ENCODE results near the gene WASF1.
A peak's percentile ranks its signal among the peaks of the same experiment; 100 is the strongest.

WASF1 gene

DNA sequence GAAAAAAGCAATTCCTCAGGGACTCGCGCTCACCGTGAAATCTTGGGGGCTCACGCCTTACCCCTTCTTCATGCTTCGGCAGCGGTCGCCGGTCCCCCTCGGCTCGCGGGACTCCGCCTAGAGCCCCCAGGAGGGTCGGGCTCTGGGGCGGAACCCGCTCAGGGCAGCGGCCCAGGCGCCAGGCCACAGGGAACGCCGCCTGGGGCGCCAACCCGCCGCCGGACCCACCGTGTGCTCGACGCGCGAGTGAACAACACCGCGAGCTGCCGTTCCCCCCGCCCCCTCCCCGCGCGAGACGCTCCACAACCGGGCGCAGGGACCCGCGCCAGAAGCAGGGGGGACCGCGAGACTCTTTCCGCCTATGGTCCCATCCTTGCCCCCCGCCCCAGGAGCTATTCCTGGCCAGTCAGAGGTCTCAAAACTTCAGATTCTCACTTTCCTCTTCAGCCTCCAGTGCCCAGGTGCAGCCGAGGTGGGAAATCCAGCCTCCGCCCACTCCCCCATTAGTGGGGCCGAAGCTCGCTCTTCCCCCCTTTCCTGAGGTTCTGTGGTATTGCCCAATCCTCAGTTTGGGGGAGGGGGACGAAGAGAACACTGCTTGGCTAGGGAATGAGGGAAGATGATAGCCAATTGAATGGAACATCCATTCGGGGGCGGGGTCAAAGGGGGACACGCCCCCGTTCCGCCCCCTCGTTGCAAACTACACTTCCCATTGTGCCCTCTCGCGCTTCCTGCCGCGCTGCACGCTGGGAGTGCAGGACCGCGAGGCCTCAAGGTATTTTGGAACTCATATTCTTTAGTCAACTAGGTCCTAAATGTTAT, at the start of gene WASF1:
WASF1 (minus strand) TSS at position 265 of the 822 bp plus-strand sequence. CDS start 52,069 bp downstream, outside the sequence.
- H3K27ac ChIP-seq (ENCODE audit: low read depth, low read length) = peak within 1 kb of the TSS; percentile 94

DNA sequence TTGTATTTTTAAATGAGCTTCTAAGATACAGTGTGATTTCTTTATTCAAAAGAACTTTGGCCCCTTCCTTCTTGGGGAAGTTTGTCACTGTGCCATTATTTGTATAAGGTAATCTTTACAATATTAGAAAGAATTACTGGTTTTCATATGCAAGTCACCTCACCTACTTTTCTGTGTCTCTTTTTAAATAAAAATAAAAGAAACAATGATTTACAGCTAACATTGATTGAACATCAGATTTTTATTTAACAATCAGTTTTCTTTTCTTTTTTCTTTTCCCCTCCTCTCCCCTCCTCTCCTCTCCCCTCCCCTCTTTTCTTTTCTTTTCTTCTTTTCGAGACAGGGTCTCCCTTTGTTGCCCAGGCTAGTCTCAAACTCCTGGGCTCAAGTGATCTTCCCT, 46.8 kb upstream of the WASF1 start:
- peaks cover 57% of the 10 kb centered on the region for H3K36me3 ChIP-seq (ENCODE audit: control insufficient read depth, insufficient read depth, low read length)
- no peaks in the 10 kb centered on the region for H3K4me1 ChIP-seq (ENCODE audit: control insufficient read depth, insufficient read depth, low read length)
- no peaks in the 10 kb centered on the region for H3K9me3 ChIP-seq (ENCODE audit: control insufficient read depth, insufficient read depth, low read length)
- H3K9ac ChIP-seq (ENCODE audit: low read depth, low read length) = no peak overlapping the region
- no peaks in the 10 kb centered on the region for H3K27me3 ChIP-seq (ENCODE audit: control insufficient read depth, insufficient read depth, low read length)
- H3K4me3 ChIP-seq (ENCODE audit: low read depth, low read length) = no peak overlapping the region
- H3K27ac ChIP-seq (ENCODE audit: low read depth, low read length) = no peak overlapping the region

More for the DNA sequence above, at the start of gene WASF1:
- Histone ChIP-seq H3K36me3 (ENCODE audit: control insufficient read depth, insufficient read depth, low read length) (no peaks in the 10 kb centered on the region), H3K27me3 (ENCODE audit: control insufficient read depth, insufficient read depth, low read length) (no peaks in the 10 kb centered on the region), H3K9ac (ENCODE audit: low read depth, low read length) (peak within 1 kb of the TSS; percentile 93), H3K4me1 (ENCODE audit: control insufficient read depth, insufficient read depth, low read length) (peaks cover 10% of the 10 kb centered on the region), H3K9me3 (ENCODE audit: control insufficient read depth, insufficient read depth, low read length) (no peaks in the 10 kb centered on the region), H3K4me3 (ENCODE audit: low read depth, low read length) (peak within 1 kb of the TSS; percentile 94)

DNA sequence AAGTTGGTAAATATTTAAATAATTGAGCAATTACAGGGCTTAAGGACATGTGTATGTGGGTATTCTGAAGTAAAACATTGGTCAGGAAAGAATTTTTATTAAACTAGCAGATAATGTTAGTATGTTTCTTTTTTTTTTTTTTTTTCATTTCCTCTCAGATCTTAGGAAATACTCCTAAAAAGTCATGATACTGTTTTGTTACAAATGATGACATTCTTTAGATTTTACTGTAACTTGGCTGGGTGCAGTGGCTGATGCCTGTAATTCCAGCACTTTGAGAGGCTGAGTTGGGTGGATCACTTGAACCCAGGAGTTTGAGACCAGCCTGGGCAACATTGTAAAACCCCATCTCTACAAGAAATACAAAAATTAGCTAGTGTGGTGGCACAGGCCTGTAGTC, 42.3 kb upstream of the WASF1 start:
- no peaks in the 10 kb centered on the region for H3K9me3 ChIP-seq (ENCODE audit: control insufficient read depth, insufficient read depth, low read length)
- no peaks in the 10 kb centered on the region for H3K27me3 ChIP-seq (ENCODE audit: control insufficient read depth, insufficient read depth, low read length)
- H3K4me1 ChIP-seq (ENCODE audit: control insufficient read depth, insufficient read depth, low read length) = no peaks in the 10 kb centered on the region
- no peak overlapping the region for H3K27ac ChIP-seq (ENCODE audit: low read depth, low read length)
- H3K4me3 ChIP-seq (ENCODE audit: low read depth, low read length) = no peak overlapping the region
- H3K36me3 ChIP-seq (ENCODE audit: control insufficient read depth, insufficient read depth, low read length) = peaks cover 63% of the 10 kb centered on the region
- H3K9ac ChIP-seq (ENCODE audit: low read depth, low read length) = no peak overlapping the region

DNA sequence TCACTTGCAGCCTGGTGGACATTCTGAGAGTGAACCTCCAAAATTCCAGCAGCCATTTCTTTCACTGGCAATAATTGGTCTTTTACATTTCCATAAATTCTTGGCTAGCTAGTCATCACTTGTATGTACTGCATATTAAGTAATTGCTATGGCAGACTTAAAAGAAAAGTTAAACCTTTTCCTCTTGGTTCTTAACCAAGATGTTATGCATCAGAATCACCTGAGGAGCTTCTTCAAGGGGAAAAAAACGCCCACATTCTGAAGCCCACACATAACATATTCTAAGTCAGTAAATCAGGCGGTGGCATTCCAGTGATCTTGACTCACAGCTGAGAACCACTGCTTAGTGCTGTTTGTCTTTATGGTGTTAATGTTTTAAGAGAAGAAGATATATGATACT, 37.8 kb upstream of the WASF1 start:
- Histone ChIP-seq H3K4me1 (ENCODE audit: control insufficient read depth, insufficient read depth, low read length) (no peaks in the 10 kb centered on the region), H3K36me3 (ENCODE audit: control insufficient read depth, insufficient read depth, low read length) (peaks cover 85% of the 10 kb centered on the region), H3K27me3 (ENCODE audit: control insufficient read depth, insufficient read depth, low read length) (no peaks in the 10 kb centered on the region), H3K9me3 (ENCODE audit: control insufficient read depth, insufficient read depth, low read length) (no peaks in the 10 kb centered on the region), H3K4me3 (ENCODE audit: low read depth, low read length) (no peak overlapping the region), H3K9ac (ENCODE audit: low read depth, low read length) (no peak overlapping the region), H3K27ac (ENCODE audit: low read depth, low read length) (peak overlapping the region; percentile 61)

DNA sequence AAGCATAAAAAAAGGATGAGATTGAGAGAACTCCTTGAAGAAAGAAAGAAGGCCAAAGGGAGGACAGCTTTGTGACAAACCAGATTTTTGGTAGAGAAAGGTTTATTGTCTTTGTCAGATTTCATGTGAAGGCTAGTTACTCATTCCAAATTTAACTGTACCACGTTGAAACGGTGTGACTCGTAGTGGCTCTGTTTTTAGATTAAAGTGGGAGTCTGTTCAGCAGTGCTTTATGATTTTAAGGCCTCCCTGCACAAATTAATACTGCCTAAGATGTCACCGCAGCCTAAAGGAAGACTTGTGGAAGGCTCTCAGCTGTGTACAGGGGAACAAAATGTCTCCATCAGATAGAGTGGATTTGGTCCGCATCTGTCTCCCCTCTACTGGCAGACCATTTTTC, 36.7 kb upstream of the WASF1 start:
- Histone ChIP-seq H3K27me3 (ENCODE audit: control insufficient read depth, insufficient read depth, low read length) (no peaks in the 10 kb centered on the region), H3K4me1 (ENCODE audit: control insufficient read depth, insufficient read depth, low read length) (no peaks in the 10 kb centered on the region), H3K4me3 (ENCODE audit: low read depth, low read length) (no peak overlapping the region), H3K27ac (ENCODE audit: low read depth, low read length) (no peak overlapping the region), H3K9me3 (ENCODE audit: control insufficient read depth, insufficient read depth, low read length) (no peaks in the 10 kb centered on the region), H3K9ac (ENCODE audit: low read depth, low read length) (no peak overlapping the region), H3K36me3 (ENCODE audit: control insufficient read depth, insufficient read depth, low read length) (peaks cover 90% of the 10 kb centered on the region)

DNA sequence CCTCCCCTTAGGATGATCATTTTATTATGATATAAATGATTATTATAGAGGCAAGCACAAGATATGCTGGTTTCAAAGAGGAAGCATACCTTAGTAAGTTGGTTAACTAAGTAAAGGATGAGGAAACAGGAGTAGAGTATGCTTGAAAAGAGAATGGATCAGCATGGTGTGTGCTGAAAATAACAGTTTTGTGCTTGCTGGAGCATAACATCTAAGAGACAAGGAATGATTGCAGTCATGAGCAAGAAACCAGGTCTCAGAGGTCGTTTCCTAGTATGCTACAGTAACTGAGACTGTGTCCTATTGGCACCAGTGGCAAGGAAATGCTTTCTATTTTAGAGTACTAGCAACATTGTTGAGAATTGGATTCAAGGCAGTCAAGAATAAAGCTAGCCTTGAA, 34.9 kb upstream of the WASF1 start:
- H3K9me3 ChIP-seq (ENCODE audit: control insufficient read depth, insufficient read depth, low read length) = no peaks in the 10 kb centered on the region
- no peak overlapping the region for H3K4me3 ChIP-seq (ENCODE audit: low read depth, low read length)
- H3K9ac ChIP-seq (ENCODE audit: low read depth, low read length) = no peak overlapping the region
- H3K4me1 ChIP-seq (ENCODE audit: control insufficient read depth, insufficient read depth, low read length) = no peaks in the 10 kb centered on the region
- peaks cover 91% of the 10 kb centered on the region for H3K36me3 ChIP-seq (ENCODE audit: control insufficient read depth, insufficient read depth, low read length)
- H3K27me3 ChIP-seq (ENCODE audit: control insufficient read depth, insufficient read depth, low read length) = no peaks in the 10 kb centered on the region
- H3K27ac ChIP-seq (ENCODE audit: low read depth, low read length) = no peak overlapping the region

DNA sequence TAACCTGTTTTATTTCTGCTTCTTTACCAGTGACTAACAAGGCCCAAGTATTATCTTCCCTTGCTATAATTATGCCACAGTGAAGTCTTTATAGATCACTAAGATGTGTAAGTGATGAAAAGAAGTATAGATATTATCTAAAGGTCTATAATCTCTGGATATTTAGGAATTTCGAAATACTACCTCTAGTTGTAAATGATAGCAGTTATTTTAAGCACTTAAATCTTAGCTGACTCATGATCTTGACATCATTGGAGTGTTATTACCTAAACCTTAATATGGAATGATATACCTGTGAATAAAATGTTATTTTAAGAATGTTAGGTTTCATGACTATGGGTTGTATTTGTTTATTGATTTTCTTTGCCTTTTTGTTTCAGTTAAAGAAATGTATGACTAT, 32.3 kb upstream of the WASF1 start:
- Histone ChIP-seq H3K4me3 (ENCODE audit: low read depth, low read length) (no peak overlapping the region), H3K27me3 (ENCODE audit: control insufficient read depth, insufficient read depth, low read length) (no peaks in the 10 kb centered on the region), H3K9me3 (ENCODE audit: control insufficient read depth, insufficient read depth, low read length) (no peaks in the 10 kb centered on the region), H3K9ac (ENCODE audit: low read depth, low read length) (no peak overlapping the region), H3K36me3 (ENCODE audit: control insufficient read depth, insufficient read depth, low read length) (peaks cover 92% of the 10 kb centered on the region), H3K4me1 (ENCODE audit: control insufficient read depth, insufficient read depth, low read length) (no peaks in the 10 kb centered on the region), H3K27ac (ENCODE audit: low read depth, low read length) (no peak overlapping the region)

DNA sequence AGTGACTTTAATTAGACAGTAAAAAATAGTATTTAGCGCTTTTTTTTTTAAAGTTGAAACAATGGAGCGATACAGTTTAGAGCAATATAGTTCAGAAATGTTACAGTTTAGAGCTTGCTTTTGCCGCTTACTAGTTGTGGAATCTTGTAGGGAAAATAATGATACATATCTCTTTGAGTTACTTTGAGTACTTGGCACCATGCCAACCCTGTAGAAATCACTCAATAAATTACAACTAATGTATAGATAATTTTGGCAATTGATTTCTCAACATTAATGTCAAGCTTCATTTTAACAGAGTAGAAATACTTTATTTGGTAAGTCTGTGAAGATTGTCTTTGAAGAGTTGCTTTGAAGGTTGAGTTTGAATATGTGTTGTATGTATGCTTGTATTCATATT, 28.2 kb upstream of the WASF1 start:
- Histone ChIP-seq H3K27me3 (ENCODE audit: control insufficient read depth, insufficient read depth, low read length) (no peaks in the 10 kb centered on the region), H3K36me3 (ENCODE audit: control insufficient read depth, insufficient read depth, low read length) (peaks cover 58% of the 10 kb centered on the region), H3K4me1 (ENCODE audit: control insufficient read depth, insufficient read depth, low read length) (no peaks in the 10 kb centered on the region), H3K4me3 (ENCODE audit: low read depth, low read length) (no peak overlapping the region), H3K9me3 (ENCODE audit: control insufficient read depth, insufficient read depth, low read length) (no peaks in the 10 kb centered on the region), H3K9ac (ENCODE audit: low read depth, low read length) (no peak overlapping the region), H3K27ac (ENCODE audit: low read depth, low read length) (no peak overlapping the region)

DNA sequence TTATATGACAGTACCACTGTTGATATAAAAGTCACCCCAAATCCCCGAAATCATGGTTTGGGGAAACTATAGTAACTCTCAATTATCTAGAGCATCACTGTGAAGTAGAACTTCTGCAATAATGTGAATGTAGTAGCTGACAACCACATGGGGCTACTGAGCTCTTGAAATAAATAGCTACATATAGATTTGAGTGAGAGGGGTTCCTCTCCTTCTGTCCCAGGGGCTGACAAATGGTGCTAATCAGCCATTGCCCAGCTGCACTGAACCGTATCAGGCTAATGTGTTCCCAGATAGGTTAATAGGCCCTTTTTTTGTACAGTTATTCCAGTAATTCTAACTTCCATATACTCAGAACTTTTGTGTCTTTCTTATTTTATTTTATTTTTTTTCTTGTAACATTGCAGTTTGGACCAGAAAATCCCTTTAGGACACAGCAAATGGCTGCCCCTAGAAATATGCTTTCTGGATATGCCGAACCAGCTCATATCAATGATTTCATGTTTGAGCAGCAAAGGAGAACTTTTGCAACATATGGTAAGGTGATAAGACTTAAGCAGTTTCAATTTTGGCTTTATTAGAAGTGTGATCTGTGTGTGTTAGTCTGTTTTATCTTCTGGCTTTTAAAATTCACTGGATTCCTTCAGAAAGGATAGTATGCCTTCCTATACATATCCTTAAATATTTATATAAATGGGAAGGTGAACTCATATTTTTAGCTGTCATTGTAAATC, 21.8 kb upstream of the WASF1 start:
- Histone ChIP-seq H3K9me3 (ENCODE audit: control insufficient read depth, insufficient read depth, low read length) (no peaks in the 10 kb centered on the region), H3K4me3 (ENCODE audit: low read depth, low read length) (no peak overlapping the region), H3K36me3 (ENCODE audit: control insufficient read depth, insufficient read depth, low read length) (0 out of 2 replicates have a peak, but pooled peaks cover 2% of the 10 kb centered on the region), H3K9ac (ENCODE audit: low read depth, low read length) (no peak overlapping the region), H3K27ac (ENCODE audit: low read depth, low read length) (no peak overlapping the region), H3K27me3 (ENCODE audit: control insufficient read depth, insufficient read depth, low read length) (no peaks in the 10 kb centered on the region), H3K4me1 (ENCODE audit: control insufficient read depth, insufficient read depth, low read length) (no peaks in the 10 kb centered on the region)

DNA sequence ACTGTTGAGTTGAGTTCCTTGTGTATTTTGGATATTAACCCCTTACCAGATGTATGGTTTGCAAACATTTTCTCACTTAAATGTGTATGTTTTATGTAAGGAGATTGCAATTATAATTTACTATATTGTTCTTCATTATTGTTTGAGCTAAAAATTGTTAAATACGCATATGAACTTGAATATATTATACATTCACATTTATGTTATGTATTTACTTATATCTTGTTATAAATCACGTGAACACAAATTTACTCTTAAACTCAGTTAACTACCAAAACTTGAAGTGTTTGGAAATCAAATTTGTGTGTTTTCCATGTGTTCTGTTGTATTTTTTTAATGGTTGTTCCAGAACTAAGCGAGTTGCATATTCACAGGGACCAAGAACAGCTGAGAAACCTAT, 19.1 kb upstream of the WASF1 start:
- H3K9ac ChIP-seq (ENCODE audit: low read depth, low read length) = no peak overlapping the region
- no peaks in the 10 kb centered on the region for H3K9me3 ChIP-seq (ENCODE audit: control insufficient read depth, insufficient read depth, low read length)
- no peaks in the 10 kb centered on the region for H3K27me3 ChIP-seq (ENCODE audit: control insufficient read depth, insufficient read depth, low read length)
- H3K36me3 ChIP-seq (ENCODE audit: control insufficient read depth, insufficient read depth, low read length) = peaks cover 10% of the 10 kb centered on the region
- H3K4me1 ChIP-seq (ENCODE audit: control insufficient read depth, insufficient read depth, low read length) = 0 out of 2 replicates have a peak, but pooled peaks cover 4% of the 10 kb centered on the region
- H3K4me3 ChIP-seq (ENCODE audit: low read depth, low read length) = no peak overlapping the region
- no peak overlapping the region for H3K27ac ChIP-seq (ENCODE audit: low read depth, low read length)

DNA sequence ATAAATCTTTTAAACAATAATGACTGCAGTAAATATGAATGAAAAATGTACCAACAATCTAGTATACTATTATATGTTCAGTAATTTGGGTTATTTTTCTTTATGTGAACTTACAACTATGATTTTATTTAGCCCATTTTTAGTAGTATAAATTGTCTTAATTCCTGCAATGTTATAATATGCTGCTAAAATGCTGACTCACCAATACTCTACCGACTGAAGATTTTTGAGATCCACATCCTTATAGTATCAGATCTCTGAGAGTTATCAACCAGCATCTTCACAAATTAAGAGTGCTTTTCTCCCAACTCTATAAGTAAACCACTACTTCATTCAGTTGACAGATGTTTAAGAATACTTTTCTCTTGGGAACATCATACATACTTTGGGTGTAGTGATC, 17.4 kb upstream of the WASF1 start:
- Histone ChIP-seq H3K4me1 (ENCODE audit: control insufficient read depth, insufficient read depth, low read length) (0 out of 2 replicates have a peak, but pooled peaks cover 4% of the 10 kb centered on the region), H3K4me3 (ENCODE audit: low read depth, low read length) (no peak overlapping the region), H3K9me3 (ENCODE audit: control insufficient read depth, insufficient read depth, low read length) (no peaks in the 10 kb centered on the region), H3K27me3 (ENCODE audit: control insufficient read depth, insufficient read depth, low read length) (no peaks in the 10 kb centered on the region), H3K36me3 (ENCODE audit: control insufficient read depth, insufficient read depth, low read length) (peaks cover 11% of the 10 kb centered on the region), H3K27ac (ENCODE audit: low read depth, low read length) (no peak overlapping the region), H3K9ac (ENCODE audit: low read depth, low read length) (no peak overlapping the region)
